Vagina (tissue), 2 donors: ENCODE measurements around the gene DPP6.

Source experiments
- POLR2AphosphoS5 ChIP-seq, 2 donors: sonication (generic); formaldehyde crosslinking; IDR thresholded peaks; one replicate each; pipeline ENCODE4 v1.9.0; 2017; ENCODE audit warnings: antibody characterized with exemption in 2 of 2, mild to moderate bottlenecking in 2 of 2, low read depth in 1 of 2; ENCODE audit not compliant: insufficient read depth in 1 of 2
- TF ChIP-seq, protein P1 (sequence below), 3 experiments: fragments of 450-650 bp in 2 of 3; fragments of 200-600 bp in 1 of 3; sonication (generic) in 1 of 3; IDR thresholded peaks; one replicate each; pipeline ENCODE4 v1.5.1; 2017 to 2019; ENCODE audit warnings: antibody characterized with exemption in 3 of 3, mild to moderate bottlenecking in 2 of 3, moderate library complexity in 2 of 3

DNA sequence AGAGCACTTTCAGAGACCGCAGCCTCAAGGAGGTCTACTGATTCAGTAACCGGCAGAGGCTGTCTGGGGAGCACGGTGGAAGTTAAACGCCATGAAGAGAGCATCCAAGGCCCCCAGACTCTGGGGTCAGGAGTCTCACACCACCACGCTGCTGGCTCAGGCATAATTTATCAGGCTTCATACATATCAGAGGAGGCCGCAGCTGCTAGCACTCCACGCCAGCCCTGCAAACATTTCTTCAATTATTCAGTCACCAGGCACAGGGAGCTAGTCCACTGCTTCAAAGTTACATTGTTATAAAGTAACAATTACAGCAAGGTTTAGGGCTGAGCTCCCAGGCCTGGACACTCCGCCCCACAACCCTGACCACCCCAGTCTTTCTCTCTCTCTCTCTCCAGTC is 852.9 kb downstream of the DPP6 start:
- TF ChIP-seq, protein P1, sequence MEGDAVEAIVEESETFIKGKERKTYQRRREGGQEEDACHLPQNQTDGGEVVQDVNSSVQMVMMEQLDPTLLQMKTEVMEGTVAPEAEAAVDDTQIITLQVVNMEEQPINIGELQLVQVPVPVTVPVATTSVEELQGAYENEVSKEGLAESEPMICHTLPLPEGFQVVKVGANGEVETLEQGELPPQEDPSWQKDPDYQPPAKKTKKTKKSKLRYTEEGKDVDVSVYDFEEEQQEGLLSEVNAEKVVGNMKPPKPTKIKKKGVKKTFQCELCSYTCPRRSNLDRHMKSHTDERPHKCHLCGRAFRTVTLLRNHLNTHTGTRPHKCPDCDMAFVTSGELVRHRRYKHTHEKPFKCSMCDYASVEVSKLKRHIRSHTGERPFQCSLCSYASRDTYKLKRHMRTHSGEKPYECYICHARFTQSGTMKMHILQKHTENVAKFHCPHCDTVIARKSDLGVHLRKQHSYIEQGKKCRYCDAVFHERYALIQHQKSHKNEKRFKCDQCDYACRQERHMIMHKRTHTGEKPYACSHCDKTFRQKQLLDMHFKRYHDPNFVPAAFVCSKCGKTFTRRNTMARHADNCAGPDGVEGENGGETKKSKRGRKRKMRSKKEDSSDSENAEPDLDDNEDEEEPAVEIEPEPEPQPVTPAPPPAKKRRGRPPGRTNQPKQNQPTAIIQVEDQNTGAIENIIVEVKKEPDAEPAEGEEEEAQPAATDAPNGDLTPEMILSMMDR (IDR thresholded peaks at IDR 0.05), result no peak
- TF ChIP-seq POLR2AphosphoS5 (IDR thresholded peaks at IDR 0.05; ENCODE audit: insufficient read depth in 1 of 2, low read depth in 1 of 2), result no peak
